ENCODE measurements around the gene XXYLT1. TPM values are rescaled to one million over a fixed set of nuclear protein-coding genes. Genes with fewer than 3 reads are reported as not detected.

Gene XXYLT1
- total and polyA plus RNA-seq, 2 of the 4 experiments (the other 2 are of a cell fraction) = 14.7 to 18.1 TPM

DNA sequence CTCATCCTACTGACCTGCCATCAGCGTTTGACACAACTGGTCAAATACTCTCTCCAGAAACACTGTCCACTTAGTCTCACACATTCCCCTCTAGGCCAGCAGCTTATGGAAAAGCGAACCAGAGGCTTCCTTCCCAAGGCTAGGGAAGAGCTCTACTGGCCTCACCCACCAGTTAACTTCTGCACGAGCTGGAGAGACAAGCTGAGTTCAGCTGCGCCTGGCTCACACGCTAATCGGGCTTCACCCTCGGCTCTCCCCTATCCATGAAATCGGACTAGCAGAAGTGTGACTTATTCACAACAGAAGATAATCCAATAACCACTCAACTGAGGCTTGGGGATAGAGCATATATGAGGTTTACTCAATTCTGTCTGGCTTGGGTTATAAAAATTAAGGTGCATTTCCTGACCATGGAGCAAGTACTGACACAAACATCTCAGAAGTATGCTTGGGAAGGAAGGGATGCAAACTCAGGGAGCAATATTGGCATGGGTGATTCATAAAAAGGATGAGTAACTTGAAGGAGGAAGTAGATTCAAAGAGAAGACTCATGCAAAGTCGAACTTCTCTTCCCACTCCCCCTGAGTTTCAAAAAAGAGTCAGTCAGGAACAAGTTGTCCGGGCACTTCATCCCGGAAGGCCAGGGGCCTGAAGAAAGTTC lies 73.1 kb downstream of the XXYLT1 start:
- CTCF ChIA-PET = no interaction called here
- peak overlapping the region; percentile 66 for H3K18ac ChIP-seq (ENCODE audit: low read depth, low read length)
- dilution Hi-C loops (cut with HindIII; ENCODE audit: low sequenced_read_pairs, unreplicated experiment) = no loop called here
- intact Hi-C loops (cut with micrococcal nuclease) = loop anchor here (5.0 kb wide), 1 partner anchor 91 kb away; no protein-coding TSS in a partner anchor
- peak overlapping the region; percentile 91 for H4K5ac ChIP-seq (ENCODE audit: low read depth, low read length)
- no peaks in the 10 kb centered on the region for H3K36me3 ChIP-seq (ENCODE audit: control insufficient read depth, insufficient read depth, low read length)
- H3K27me3 ChIP-seq (ENCODE audit: control insufficient read depth, insufficient read depth, low read length) = no peaks in the 10 kb centered on the region
- peak overlapping the region; percentile 95 for H2BK20ac ChIP-seq (ENCODE audit: low read depth, low read length)
- peaks cover 13% of the 10 kb centered on the region for H3K9me1 ChIP-seq (ENCODE audit: insufficient read depth, low read length)
- peak overlapping the region; percentile 96 for H2BK120ac ChIP-seq (ENCODE audit: low read depth, low read length)
- peaks cover 30 to 61% of the 10 kb centered on the region in 2 experiments; a peak in 3 of 4 replicates for H3K79me1 ChIP-seq (ENCODE audit: low read depth in 1 of 2, low read length in 2 of 2)
- H3K56ac ChIP-seq (ENCODE audit: extremely low read depth, insufficient read depth, low read length) = peak overlapping the region; percentile 48; the same call in 1 of the 2 replicates
- in situ Hi-C loops (cut with MboI; ENCODE audit: low sequenced_read_pairs) = no loop called here
- peak overlapping the region; percentile 2; the same call in 1 of the 2 replicates for H3K4me2 ChIP-seq (ENCODE audit: low read depth, low read length)
- H2AFZ ChIP-seq (replicated peaks; ENCODE audit: low read length, poor library complexity) = peak overlapping the region; percentile 79
- BruUV-seq (replicated peaks) = no TSS peak
- H3K9ac ChIP-seq (ENCODE audit: low read depth, low read length) = 0 out of 2 replicates have a peak overlapping the region, but pooled peaks have one; percentile 12
- peak overlapping the region; percentile 69 for H3K23ac ChIP-seq (ENCODE audit: low read depth, low read length)
- peak; percentile 71 for ATAC-seq (ENCODE audit: low read depth)
- peak overlapping the region; percentile 93 for H2AK9ac ChIP-seq (replicated peaks; ENCODE audit: low read depth, low read length, poor library complexity)
- peak overlapping the region; percentile 99 for H2BK5ac ChIP-seq (ENCODE audit: low read depth, low read length, poor library complexity, severe bottlenecking)
- H3K9me3 ChIP-seq (ENCODE audit: control insufficient read depth, insufficient read depth, low read length) = no peaks in the 10 kb centered on the region
- H3K4me3 ChIP-seq (ENCODE audit: insufficient read depth, low read depth, low read length) = no peak overlapping the region
- H3K14ac ChIP-seq (replicated peaks; ENCODE audit: low read depth, low read length) = peak overlapping the region; percentile 94
- peak overlapping the region; percentile 96 for H2BK15ac ChIP-seq (ENCODE audit: low read depth, low read length)
- POLR2A ChIA-PET (ENCODE audit: unreplicated experiment) = no interaction called here
- H4K20me1 ChIP-seq (ENCODE audit: insufficient read depth, low read length) = no peaks in the 10 kb centered on the region
- peak overlapping the region; percentile 64 for H3K27ac ChIP-seq (ENCODE audit: insufficient read depth, low read length)
- H3K4ac ChIP-seq (ENCODE audit: low read depth, low read length) = peak overlapping the region; percentile 90
- peak overlapping the region; percentile 70 for H4K91ac ChIP-seq (ENCODE audit: insufficient read depth, low read depth, low read length)
- WGBS, 2 experiments (ENCODE audit: extremely low coverage in 2 of 2, insufficient read length in 1 of 2) = 100% methylated on average over 2 of the region's 11 CpGs; no CpG with 5 or more reads in 1 of the 2 experiments
- DNase-seq = peak; percentile 90
- TF ChIP-seq ELK1 (IDR thresholded peaks at IDR 0.05; ENCODE audit: borderline replicate concordance, low read depth, low read length) (no peak), FOS (IDR thresholded peaks at IDR 0.05; ENCODE audit: low read depth, low read length) (peak; percentile 78), RCOR1 (IDR thresholded peaks at IDR 0.05; ENCODE audit: insufficient replicate concordance, low read length) (no peak), MAFK (IDR thresholded peaks at IDR 0.05; ENCODE audit: low read depth, low read length) (0 out of 2 replicates have a peak, but pooled peaks have one; percentile 9), NFE2L2 (IDR thresholded peaks at IDR 0.05; ENCODE audit: low read depth, low read length) (no peak), MAZ (IDR thresholded peaks at IDR 0.05; ENCODE audit: borderline replicate concordance, low read depth, low read length) (no peak)
- H4K8ac ChIP-seq (ENCODE audit: low read depth in 2 of 2, low read length in 2 of 2) = peak overlapping the region; percentile 40 to 78
- peak overlapping the region; percentile 82 for H2AK5ac ChIP-seq (ENCODE audit: low read depth, low read length)
- H3K4me1 ChIP-seq (ENCODE audit: control insufficient read depth, insufficient read depth, low read length) = peaks cover 20% of the 10 kb centered on the region

Measured in IMR-90 (cell line).